Uterus (tissue), 4 donors: Measurements from ENCODE around the gene TSPO. TPM values are rescaled to one million over a fixed set of nuclear protein-coding genes. Genes with fewer than 3 reads are reported as not detected.

Experiments used
- DNase-seq, 2 donors: peaks; one replicate each; pipeline ENCODE4 v3.0.0-alpha.2; 2019 to 2020
- H3K27ac ChIP-seq, 2 donors: fragments of 200-600 bp; sonication (generic); 1 replicate in 1 of 2; 2 replicates in 1 of 2; pipeline ENCODE4 v1.5.1; 2016 to 2018
- H3K27me3 ChIP-seq, 2 donors: fragments of 200-600 bp; sonication (generic); one replicate each; pipeline ENCODE4 v1.5.1; 2018 to 2019; ENCODE audit warnings: control low read depth in 1 of 2
- H3K36me3 ChIP-seq, 2 donors: fragments of 200-600 bp; sonication (generic); one replicate each; pipeline ENCODE4 v1.5.1; 2019; ENCODE audit warnings: control low read depth in 1 of 2
- H3K4me1 ChIP-seq, 2 donors: fragments of 200-600 bp; sonication (generic); one replicate each; pipeline ENCODE4 v1.5.1; 2018 to 2019; ENCODE audit warnings: control low read depth in 1 of 2
- H3K4me3 ChIP-seq, 2 donors: fragments of 200-600 bp; sonication (generic); 1 replicate in 1 of 2; 2 replicates in 1 of 2; pipeline ENCODE4 v1.5.1; 2018 to 2019; ENCODE audit warnings: mild to moderate bottlenecking in 1 of 2
- H3K9me3 ChIP-seq, 2 donors: fragments of 200-600 bp; sonication (generic); one replicate each; pipeline ENCODE4 v1.5.1; 2019; ENCODE audit warnings: control low read depth in 1 of 2
- CTCF ChIP-seq, 4 experiments: fragments of 200-600 bp in 2 of 4; fragments of 450-650 bp in 2 of 4; sonication (generic) in 2 of 4; IDR thresholded peaks; one replicate each; pipeline ENCODE4 v1.5.1; 2016 to 2019; ENCODE audit warnings: antibody characterized with exemption in 4 of 4, mild to moderate bottlenecking in 2 of 4, moderate library complexity in 1 of 4
- POLR2A ChIP-seq, 2 donors: fragments of 450-650 bp; IDR thresholded peaks; one replicate each; pipeline ENCODE4 v1.6.1; 2016; ENCODE audit warnings: antibody characterized with exemption in 2 of 2, mild to moderate bottlenecking in 1 of 2, moderate library complexity in 1 of 2
- intact Hi-C: fragments of 100-400 bp; cut with DNase I; formaldehyde crosslinking; loops from one replicate; pipeline ENCODE4 v1.15.1; 2023; ENCODE audit warnings: low total_unique reads
- total RNA-seq, 4 donors: library from RNA; depleted of rRNA in 3 of 4; stranded (reverse); fragments of >200 nt in 3 of 4; gene quantifications; one replicate each; pipeline versions ENCODE4 v1.1.0 to v1.2.4, GENCODE V29; 2014 to 2023
- donor health status: DM: yes; HTN: yes; CAD: no.

The TSPO gene
- total RNA-seq, 4 donors from 2014 or later, result 73.7 to 267 (median 148) TPM

DNA sequence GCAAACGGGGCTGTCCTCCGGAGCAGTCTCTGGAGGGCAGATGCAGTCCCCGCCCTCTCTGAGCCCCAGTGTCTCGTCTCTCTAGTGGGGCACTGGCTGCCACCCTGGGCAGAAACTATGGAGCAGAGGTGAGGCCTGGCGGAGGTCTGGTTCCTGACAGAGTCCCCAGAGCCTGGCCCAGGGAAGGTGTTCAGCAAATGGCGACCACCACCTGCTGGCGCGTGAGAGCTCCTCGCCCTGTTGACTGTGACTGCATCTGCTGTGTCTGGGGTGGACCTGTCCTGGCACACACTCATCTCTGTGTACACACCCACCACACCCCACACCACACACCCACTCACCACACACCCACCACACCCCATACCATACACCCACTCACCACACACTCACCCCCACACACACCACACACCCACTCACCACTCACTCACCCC is 53.9 kb downstream of the TSPO start:
- no peak overlapping the region for H3K27ac ChIP-seq
- TF ChIP-seq POLR2A (IDR thresholded peaks at IDR 0.05), result no peak
- TF ChIP-seq CTCF (IDR thresholded peaks at IDR 0.05), result no peak
- no peaks in the 10 kb centered on the region for H3K27me3 ChIP-seq
- no peaks in the 10 kb centered on the region for H3K9me3 ChIP-seq
- H3K4me3 ChIP-seq, result no peak overlapping the region
- intact Hi-C loops, result loop anchor here (10.0 kb wide), 1 partner anchor 60 kb away; no protein-coding TSS in a partner anchor
- no peaks in the 10 kb centered on the region for H3K4me1 ChIP-seq
- H3K36me3 ChIP-seq, result no peaks in the 10 kb centered on the region
- no peak for DNase-seq

GRCh38 chr22:43205748-43206508 is 54.6 kb downstream of the TSPO start:
- H3K27ac ChIP-seq, result no peak overlapping the region
- no peak overlapping the region for H3K4me3 ChIP-seq
- DNase-seq, result no peak
- H3K27me3 ChIP-seq, result no peaks in the 10 kb centered on the region
- no peaks in the 10 kb centered on the region for H3K4me1 ChIP-seq
- intact Hi-C loops, result loop anchor here (10.0 kb wide), 1 partner anchor 59 kb away; no protein-coding TSS in a partner anchor
- TF ChIP-seq CTCF (IDR thresholded peaks at IDR 0.05) (no peak), POLR2A (IDR thresholded peaks at IDR 0.05) (no peak)
- H3K36me3 ChIP-seq, result no peaks in the 10 kb centered on the region
- H3K9me3 ChIP-seq, result no peaks in the 10 kb centered on the region

DNA sequence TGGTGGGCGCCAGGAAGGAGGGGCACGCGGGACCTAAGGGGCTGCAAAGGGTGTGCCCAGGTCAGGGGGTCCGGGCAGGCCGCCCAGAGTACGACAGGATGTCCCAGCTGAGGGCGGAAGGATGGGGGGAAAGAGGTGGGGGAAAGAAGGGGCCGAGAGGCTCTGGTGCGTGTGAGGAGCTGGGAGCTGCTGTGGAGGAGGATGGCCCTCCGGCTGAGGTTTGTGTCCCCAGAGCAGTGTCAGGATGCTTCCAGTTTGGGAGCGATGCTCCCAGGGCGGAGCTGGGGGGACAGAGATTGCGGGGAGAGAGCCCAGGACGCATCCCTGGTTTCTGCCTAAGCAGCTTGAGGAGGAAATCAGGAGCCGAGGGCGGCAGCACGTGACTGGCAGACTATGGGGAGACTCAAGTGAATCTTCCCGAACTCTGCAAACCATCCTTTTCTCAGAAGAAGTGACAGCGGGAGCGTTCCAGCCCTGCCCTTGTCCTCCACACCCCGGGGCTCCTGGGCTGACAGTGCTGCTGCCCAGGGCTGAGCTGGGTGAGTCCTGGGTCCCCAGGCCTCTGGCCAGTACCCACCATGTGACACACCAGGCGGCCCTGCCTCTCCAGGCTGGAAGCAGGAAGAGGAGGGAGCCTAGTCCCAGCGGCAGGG is 55.3 kb downstream of the TSPO start:
- H3K9me3 ChIP-seq, result no peaks in the 10 kb centered on the region
- intact Hi-C loops, result loop anchor here (10.0 kb wide), 1 partner anchor 58 kb away; no protein-coding TSS in a partner anchor

DNA sequence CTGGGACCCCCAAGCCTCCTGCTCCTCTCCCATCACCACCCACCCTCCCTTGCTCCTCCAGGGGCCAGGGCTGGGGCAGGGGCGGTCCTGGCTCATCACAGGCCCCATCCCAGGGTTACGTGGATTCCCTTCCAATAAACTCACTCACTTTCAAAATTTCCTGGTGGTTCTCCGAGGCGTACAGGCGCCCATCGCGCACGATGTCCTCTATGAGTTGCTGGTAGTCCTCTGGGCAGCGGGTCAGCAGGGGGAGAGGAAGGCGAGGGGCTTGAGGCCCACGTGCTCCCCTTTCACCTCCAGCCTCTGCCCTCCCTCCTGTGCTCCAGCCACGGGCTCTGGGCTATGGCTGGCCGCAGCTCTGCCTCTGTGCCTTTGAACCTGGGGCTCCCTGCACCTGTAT is 56.0 kb downstream of the TSPO start:
- intact Hi-C loops, result loop anchor here (10.0 kb wide), 1 partner anchor 57 kb away; no protein-coding TSS in a partner anchor
- no peak overlapping the region for H3K4me3 ChIP-seq
- H3K9me3 ChIP-seq, result no peaks in the 10 kb centered on the region
- TF ChIP-seq CTCF (IDR thresholded peaks at IDR 0.05) (no peak), POLR2A (IDR thresholded peaks at IDR 0.05) (no peak)
- no peak for DNase-seq
- H3K4me1 ChIP-seq, result no peaks in the 10 kb centered on the region
- H3K27me3 ChIP-seq, result no peaks in the 10 kb centered on the region
- no peaks in the 10 kb centered on the region for H3K36me3 ChIP-seq
- H3K27ac ChIP-seq, result no peak overlapping the region

More for the DNA sequence above, 55.3 kb downstream of the TSPO start:
- Histone ChIP-seq H3K4me3 (no peak overlapping the region), H3K27me3 (no peaks in the 10 kb centered on the region), H3K27ac (no peak overlapping the region), H3K4me1 (no peaks in the 10 kb centered on the region), H3K36me3 (no peaks in the 10 kb centered on the region)
- DNase-seq, result no peak
- TF ChIP-seq POLR2A (IDR thresholded peaks at IDR 0.05) (no peak), CTCF (IDR thresholded peaks at IDR 0.05) (no peak)
